ENCODE measurements around the gene UBE2C.

DNA sequence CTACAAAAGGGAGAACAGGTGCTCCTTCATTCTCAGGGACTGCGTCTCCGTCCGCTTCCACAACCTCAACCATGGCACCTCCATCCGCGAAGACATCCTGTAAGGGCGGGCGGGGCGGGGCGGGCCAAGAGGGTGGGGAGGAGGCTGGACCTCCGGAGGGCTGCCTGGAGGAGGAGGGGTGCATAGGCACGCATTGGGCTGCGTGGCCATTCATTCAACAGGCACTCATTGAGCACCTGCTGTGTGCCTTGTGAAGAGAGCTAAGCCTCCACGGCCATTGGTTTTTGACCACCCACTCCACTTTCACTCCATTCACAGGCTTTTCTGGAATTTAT, 45.4 kb downstream of the UBE2C start:
- TF ChIP-seq, protein P1, sequence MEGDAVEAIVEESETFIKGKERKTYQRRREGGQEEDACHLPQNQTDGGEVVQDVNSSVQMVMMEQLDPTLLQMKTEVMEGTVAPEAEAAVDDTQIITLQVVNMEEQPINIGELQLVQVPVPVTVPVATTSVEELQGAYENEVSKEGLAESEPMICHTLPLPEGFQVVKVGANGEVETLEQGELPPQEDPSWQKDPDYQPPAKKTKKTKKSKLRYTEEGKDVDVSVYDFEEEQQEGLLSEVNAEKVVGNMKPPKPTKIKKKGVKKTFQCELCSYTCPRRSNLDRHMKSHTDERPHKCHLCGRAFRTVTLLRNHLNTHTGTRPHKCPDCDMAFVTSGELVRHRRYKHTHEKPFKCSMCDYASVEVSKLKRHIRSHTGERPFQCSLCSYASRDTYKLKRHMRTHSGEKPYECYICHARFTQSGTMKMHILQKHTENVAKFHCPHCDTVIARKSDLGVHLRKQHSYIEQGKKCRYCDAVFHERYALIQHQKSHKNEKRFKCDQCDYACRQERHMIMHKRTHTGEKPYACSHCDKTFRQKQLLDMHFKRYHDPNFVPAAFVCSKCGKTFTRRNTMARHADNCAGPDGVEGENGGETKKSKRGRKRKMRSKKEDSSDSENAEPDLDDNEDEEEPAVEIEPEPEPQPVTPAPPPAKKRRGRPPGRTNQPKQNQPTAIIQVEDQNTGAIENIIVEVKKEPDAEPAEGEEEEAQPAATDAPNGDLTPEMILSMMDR (IDR thresholded peaks at IDR 0.05), result no peak
- no peak for TF ChIP-seq POLR2AphosphoS5 (IDR thresholded peaks at IDR 0.05)
